K562 (cell line): ENCODE results near the gene ZP3. TPM values are rescaled to one million over a fixed set of nuclear protein-coding genes. Genes with fewer than 3 reads are reported as not detected.
A peak's percentile ranks its signal among the peaks of the same experiment; 100 is the strongest.

Experiments used
- BCL6 ChIP-seq: fragments of 250-450 bp; sonication (Bioruptor Pico); IDR thresholded peaks from 2 replicates; pipeline ENCODE4 v1.4.0; 2020
- L3MBTL2 ChIP-seq: fragments of 450-650 bp; IDR thresholded peaks from 2 replicates; pipeline ENCODE4 v1.6.1; 2016; ENCODE audit warnings: mild to moderate bottlenecking, moderate library complexity
- NFIX ChIP-seq: fragments of 250-450 bp; sonication (Bioruptor Pico); IDR thresholded peaks from 2 replicates; pipeline ENCODE4 v1.4.0; 2020; ENCODE audit warnings: low read depth, mild to moderate bottlenecking, moderate library complexity
- NFXL1 ChIP-seq: fragments of 450-650 bp; formaldehyde crosslinking; IDR thresholded peaks from 2 replicates; pipeline ENCODE4 v1.4.0; 2021; ENCODE audit warnings: mild to moderate bottlenecking
- NONO ChIP-seq, 2 experiments: fragments of 200-400 bp in 1 of 2; fragments of 450-650 bp in 1 of 2; formaldehyde crosslinking in 1 of 2; IDR thresholded peaks; 2 replicates each; pipeline ENCODE4 v1.6.1; 2017; ENCODE audit warnings: low read depth in 2 of 2, mild to moderate bottlenecking in 2 of 2, moderate library complexity in 2 of 2, low read length in 1 of 2
- NR2C2 ChIP-seq, 2 experiments: fragments of 200-800 bp in 1 of 2; sonication (Bioruptor generic) in 1 of 2; sonication (generic) in 1 of 2; formaldehyde crosslinking in 1 of 2; IDR thresholded peaks; 2 replicates each; pipeline versions ENCODE4 v1.6.1 to v1.8.0; 2016 to 2022; ENCODE audit warnings: mild to moderate bottlenecking in 1 of 2, missing compliant biosample characterization in 1 of 2, missing genetic modification characterization in 1 of 2, missing genetic modification reagents in 1 of 2
- PATZ1 ChIP-seq: fragments of 250-450 bp; sonication (Bioruptor Pico); IDR thresholded peaks from 2 replicates; pipeline ENCODE4 v1.5.0; 2020; ENCODE audit warnings: mild to moderate bottlenecking, borderline replicate concordance
- POU5F1 ChIP-seq: fragments of 150-350 bp; IDR thresholded peaks from 2 replicates; pipeline ENCODE4 v1.6.1; 2014; ENCODE audit warnings: borderline replicate concordance, low read length, low read depth, mild to moderate bottlenecking; ENCODE audit not compliant: partially characterized antibody
- RBM34 ChIP-seq: fragments of 200-400 bp; formaldehyde crosslinking; IDR thresholded peaks from 2 replicates; pipeline ENCODE4 v1.6.1; 2018; ENCODE audit warnings: low read length, borderline replicate concordance; ENCODE audit not compliant: insufficient read depth
- TFAP4 ChIP-seq: sonication (generic); formaldehyde crosslinking; IDR thresholded peaks from 2 replicates; pipeline ENCODE4 v1.8.0; 2022; ENCODE audit warnings: missing genetic modification reagents, mild to moderate bottlenecking, moderate library complexity, borderline replicate concordance
- THAP12 ChIP-seq: fragments of 250-450 bp; sonication (Bioruptor Pico); IDR thresholded peaks from 2 replicates; pipeline ENCODE4 v1.9.0; 2021; ENCODE audit warnings: mild to moderate bottlenecking, inconsistent platforms
- XRCC4 ChIP-seq: IDR thresholded peaks from one replicate; pipeline ENCODE4 v1.6.1; 2011; ENCODE audit not compliant: insufficient read depth, insufficient read length; ENCODE audit errors: extremely low read depth
- YY1 ChIP-seq, 3 experiments: IDR thresholded peaks; 2 replicates each; pipeline ENCODE4 v1.6.1; 2011; ENCODE audit warnings: low read length in 2 of 3, mild to moderate bottlenecking in 2 of 3, moderate library complexity in 2 of 3, borderline replicate concordance in 1 of 3, control low read depth in 1 of 3, low read depth in 1 of 3; ENCODE audit not compliant: insufficient read depth in 3 of 3, insufficient replicate concordance in 2 of 3, control insufficient read depth in 1 of 3, insufficient read length in 1 of 3; ENCODE audit errors: extremely low read depth in 1 of 3
- ZKSCAN1 ChIP-seq: fragments of 150-350 bp; IDR thresholded peaks from 2 replicates; pipeline ENCODE4 v1.6.1; 2016; ENCODE audit warnings: low read depth, low read length
- ZNF175 ChIP-seq: fragments of 200-800 bp; sonication (Bioruptor generic); IDR thresholded peaks from 2 replicates; pipeline ENCODE4 v1.6.1; 2016; ENCODE audit warnings: low read depth, mild to moderate bottlenecking, missing genetic modification characterization, missing compliant biosample characterization
- ZNF766 ChIP-seq: fragments of 200-800 bp; sonication (Bioruptor generic); conservative IDR thresholded peaks from 2 replicates; pipeline ENCODE4 v1.6.1; 2016; ENCODE audit warnings: missing genetic modification characterization, missing compliant biosample characterization
- polyA plus RNA-seq, 8 experiments: library from polyadenylated mRNA; depleted of rRNA in 4 of 8; stranded (reverse) in 5 of 8; unstranded in 3 of 8; fragments of >200 nt; fragmentation: Nextera tagmentation in 2 of 8; fragmentation: Illumina TruSeq in 1 of 8; extraction: Ambion mirVana in 2 of 8; extraction: Trizol in 1 of 8; gene quantifications; 2 replicates each; pipeline versions ENCODE4 v1.2.1 to v1.2.3, GENCODE V29; 2011 to 2014; ENCODE audit warnings: inconsistent platforms in 1 of 8, missing spikeins in 1 of 8
- total RNA-seq, 7 experiments: library from RNA; depleted of rRNA in 6 of 7; stranded (reverse); fragments of >200 nt in 6 of 7; fragmentation: Illumina TruSeq in 2 of 7; extraction: Trizol in 2 of 7; gene quantifications; 2 replicates each; pipeline versions ENCODE4 v1.2.1 to v1.2.3, GENCODE V29; 2011 to 2021; ENCODE audit warnings: low replicate concordance in 1 of 7

Gene ZP3
- total and polyA plus RNA-seq, 9 of the 15 experiments (the other 6 are each of a cell fraction or from before 2014, with no cell fraction given): 1.4 to 3.8 (median 2.4) TPM

GRCh38 chr7:76393116-76394031 is 31.4 kb upstream of the ZP3 start (continued):
- TF ChIP-seq ZKSCAN1 (0 out of 2 replicates have a peak, but pooled peaks have one; percentile 10), BCL6 (CRISPR knock-in tag) (no peak), PATZ1 (CRISPR knock-in tag) (no peak), ZNF766 (CRISPR knock-in tag) (peak; percentile 67; the same call in 1 of the 2 replicates), NFXL1 (CRISPR knock-in tag) (peak; percentile 42; the same call in 1 of the 2 replicates), THAP12 (CRISPR knock-in tag) (peak; percentile 96), ZNF175 (peak; percentile 84), NR2C2 (CRISPR knock-in tag; IDR thresholded peaks at IDR 0.05) (peak; percentile 79; the same call in 1 of the 2 replicates), NR2C2 (tag; IDR thresholded peaks at IDR 0.05) (peak; percentile 62), RBM34 (0 out of 2 replicates have a peak, but pooled peaks have one; percentile 90), L3MBTL2 (peak; percentile 98), POU5F1 (peak; percentile 79), YY1 (IDR thresholded peaks at IDR 0.05; ENCODE audit: borderline replicate concordance in 1 of 3, control insufficient read depth in 1 of 3, extremely low read depth in 1 of 3, insufficient read depth in 3 of 3, insufficient read length in 1 of 3, insufficient replicate concordance in 2 of 3, low read depth in 1 of 3, low read length in 2 of 3) (peak in 1 of 3 experiments; percentile 4), XRCC4 (no peak), TFAP4 (CRISPR knock-in tag) (peak; percentile 96), NFIX (CRISPR knock-in tag) (no peak), NONO (IDR thresholded peaks at IDR 0.05; ENCODE audit: low read depth in 2 of 2, low read length in 1 of 2) (peak; percentile 43 to 69; a peak in 2 of 4 replicates)
